ENCODE measurements around the gene ITIH3.

GRCh38 chr3:52786330-52787215 lies 8.0 kb upstream of the ITIH3 start:
- TF ChIP-seq, protein P1, sequence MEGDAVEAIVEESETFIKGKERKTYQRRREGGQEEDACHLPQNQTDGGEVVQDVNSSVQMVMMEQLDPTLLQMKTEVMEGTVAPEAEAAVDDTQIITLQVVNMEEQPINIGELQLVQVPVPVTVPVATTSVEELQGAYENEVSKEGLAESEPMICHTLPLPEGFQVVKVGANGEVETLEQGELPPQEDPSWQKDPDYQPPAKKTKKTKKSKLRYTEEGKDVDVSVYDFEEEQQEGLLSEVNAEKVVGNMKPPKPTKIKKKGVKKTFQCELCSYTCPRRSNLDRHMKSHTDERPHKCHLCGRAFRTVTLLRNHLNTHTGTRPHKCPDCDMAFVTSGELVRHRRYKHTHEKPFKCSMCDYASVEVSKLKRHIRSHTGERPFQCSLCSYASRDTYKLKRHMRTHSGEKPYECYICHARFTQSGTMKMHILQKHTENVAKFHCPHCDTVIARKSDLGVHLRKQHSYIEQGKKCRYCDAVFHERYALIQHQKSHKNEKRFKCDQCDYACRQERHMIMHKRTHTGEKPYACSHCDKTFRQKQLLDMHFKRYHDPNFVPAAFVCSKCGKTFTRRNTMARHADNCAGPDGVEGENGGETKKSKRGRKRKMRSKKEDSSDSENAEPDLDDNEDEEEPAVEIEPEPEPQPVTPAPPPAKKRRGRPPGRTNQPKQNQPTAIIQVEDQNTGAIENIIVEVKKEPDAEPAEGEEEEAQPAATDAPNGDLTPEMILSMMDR (IDR thresholded peaks at IDR 0.05) = no peak
- no peak for TF ChIP-seq EP300 (IDR thresholded peaks at IDR 0.05)
- TF ChIP-seq POLR2A (IDR thresholded peaks at IDR 0.05) = no peak

Data from ovary (tissue), 3 donors.